Ascending aorta (tissue), 2 donors: ENCODE data around the gene MED27. TPM values are rescaled to one million over a fixed set of nuclear protein-coding genes. Genes with fewer than 3 reads are reported as not detected.

ENCODE experiments used
- DNase-seq, 2 donors: peaks; one replicate each; pipeline ENCODE4 v3.0.0-alpha.2; 2019; ENCODE audit warnings: low spot score in 2 of 2
- H3K27ac ChIP-seq, 2 donors: fragments of 200-600 bp; sonication (generic); one replicate each; pipeline ENCODE4 v1.5.1; 2016 to 2017; ENCODE audit warnings: mild to moderate bottlenecking in 1 of 2
- H3K27me3 ChIP-seq: fragments of 200-600 bp; sonication (generic); one replicate; pipeline ENCODE4 v1.5.1; 2017
- H3K36me3 ChIP-seq, 2 donors: fragments of 200-600 bp; sonication (generic); one replicate each; pipeline ENCODE4 v1.5.1; 2016
- H3K4me1 ChIP-seq, 2 donors: fragments of 200-600 bp; sonication (generic); one replicate each; pipeline ENCODE4 v1.5.1; 2016 to 2017; ENCODE audit warnings: mild to moderate bottlenecking in 1 of 2
- H3K4me3 ChIP-seq, 2 donors: fragments of 200-600 bp; sonication (generic); one replicate each; pipeline ENCODE4 v1.5.1; 2016 to 2017; ENCODE audit warnings: mild to moderate bottlenecking in 1 of 2
- H3K9me3 ChIP-seq, 2 donors: fragments of 200-600 bp; sonication (generic); one replicate each; pipeline ENCODE4 v1.5.1; 2016
- intact Hi-C: fragments of 100-400 bp; cut with DNase I; formaldehyde crosslinking; loops from one replicate; pipeline ENCODE4 v1.15.1; 2023
- total RNA-seq: library from RNA; depleted of rRNA; stranded (reverse); fragments of >200 nt; gene quantifications from one replicate; pipeline ENCODE4 v1.1.0, GENCODE V29; 2016
- TF ChIP-seq, protein P1 (sequence below), 3 experiments: fragments of 200-600 bp in 2 of 3; fragments of 450-650 bp in 1 of 3; sonication (generic) in 2 of 3; IDR thresholded peaks; one replicate each; pipeline ENCODE4 v1.5.1; 2016 to 2019; ENCODE audit warnings: antibody characterized with exemption in 3 of 3, mild to moderate bottlenecking in 1 of 3, moderate library complexity in 1 of 3

MED27 gene
- total RNA-seq, 1 donor from 2014 or later, result 19.4 TPM

DNA sequence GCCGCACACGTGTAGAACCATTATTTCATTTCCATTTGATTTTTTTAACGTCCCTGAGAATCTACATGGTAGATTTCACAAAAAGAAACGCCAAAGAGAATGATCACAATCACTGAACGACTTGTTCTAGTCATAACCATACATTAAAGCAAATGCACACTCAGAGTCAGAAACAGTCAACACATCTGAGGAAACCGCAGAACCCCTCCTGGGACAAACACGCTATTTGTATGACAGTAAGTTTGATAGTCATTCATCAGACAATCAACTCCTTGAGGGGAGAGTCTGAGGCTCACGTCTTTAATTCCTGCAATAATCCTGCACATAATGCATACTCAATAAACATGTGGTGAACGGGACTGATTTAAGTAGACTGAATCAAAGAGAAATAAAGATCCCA lies 129.2 kb downstream of the MED27 start:
- no peaks in the 10 kb centered on the region for H3K9me3 ChIP-seq
- H3K27me3 ChIP-seq, result no peaks in the 10 kb centered on the region
- no peak overlapping the region for H3K4me3 ChIP-seq
- H3K27ac ChIP-seq, result no peak overlapping the region
- H3K4me1 ChIP-seq, result peaks cover 3 to 10% of the 10 kb centered on the region in 2 donors
- no peak for DNase-seq
- intact Hi-C loops, result loop anchor here (5.0 kb wide), 1 partner anchor 122 kb away; no protein-coding TSS in a partner anchor
- TF ChIP-seq, protein P1, sequence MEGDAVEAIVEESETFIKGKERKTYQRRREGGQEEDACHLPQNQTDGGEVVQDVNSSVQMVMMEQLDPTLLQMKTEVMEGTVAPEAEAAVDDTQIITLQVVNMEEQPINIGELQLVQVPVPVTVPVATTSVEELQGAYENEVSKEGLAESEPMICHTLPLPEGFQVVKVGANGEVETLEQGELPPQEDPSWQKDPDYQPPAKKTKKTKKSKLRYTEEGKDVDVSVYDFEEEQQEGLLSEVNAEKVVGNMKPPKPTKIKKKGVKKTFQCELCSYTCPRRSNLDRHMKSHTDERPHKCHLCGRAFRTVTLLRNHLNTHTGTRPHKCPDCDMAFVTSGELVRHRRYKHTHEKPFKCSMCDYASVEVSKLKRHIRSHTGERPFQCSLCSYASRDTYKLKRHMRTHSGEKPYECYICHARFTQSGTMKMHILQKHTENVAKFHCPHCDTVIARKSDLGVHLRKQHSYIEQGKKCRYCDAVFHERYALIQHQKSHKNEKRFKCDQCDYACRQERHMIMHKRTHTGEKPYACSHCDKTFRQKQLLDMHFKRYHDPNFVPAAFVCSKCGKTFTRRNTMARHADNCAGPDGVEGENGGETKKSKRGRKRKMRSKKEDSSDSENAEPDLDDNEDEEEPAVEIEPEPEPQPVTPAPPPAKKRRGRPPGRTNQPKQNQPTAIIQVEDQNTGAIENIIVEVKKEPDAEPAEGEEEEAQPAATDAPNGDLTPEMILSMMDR (IDR thresholded peaks at IDR 0.05), result no peak
- no peaks in the 10 kb centered on the region for H3K36me3 ChIP-seq

GRCh38 chr9:131946180-131946579 lies 133.5 kb downstream of the MED27 start:
- no peak overlapping the region for H3K4me3 ChIP-seq
- intact Hi-C loops, result no loop called here
- H3K9me3 ChIP-seq, result no peaks in the 10 kb centered on the region
- TF ChIP-seq, protein P1 (IDR thresholded peaks at IDR 0.05), result no peak
- no peak overlapping the region for H3K27ac ChIP-seq
- H3K4me1 ChIP-seq, result peaks cover 0 to under 1% of the 10 kb centered on the region in 2 donors
- no peaks in the 10 kb centered on the region for H3K27me3 ChIP-seq
- no peaks in the 10 kb centered on the region for H3K36me3 ChIP-seq
- DNase-seq, result no peak

DNA sequence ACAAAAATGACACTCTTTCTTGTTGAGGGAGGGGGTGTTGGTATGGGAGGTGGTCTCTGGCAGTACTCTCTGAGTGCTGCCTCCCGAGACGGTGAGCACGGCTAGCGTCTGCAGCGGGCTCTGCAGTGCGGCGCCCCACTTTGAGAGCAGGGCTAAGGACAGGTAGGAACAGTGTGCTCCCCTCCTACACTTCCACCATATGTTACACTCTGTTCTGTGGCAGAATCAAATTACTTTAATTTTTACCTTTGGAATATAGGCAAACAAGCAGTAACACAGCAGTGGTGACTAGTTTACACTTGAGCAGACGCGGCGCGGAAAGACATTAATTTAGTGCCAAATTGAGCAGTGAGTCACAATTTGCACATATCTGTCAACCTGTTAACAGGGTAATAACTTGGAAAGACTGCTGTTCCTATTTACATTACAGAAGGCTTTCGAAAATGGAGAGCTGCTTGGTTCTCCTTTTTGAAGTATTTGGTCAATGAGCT lies 136.3 kb downstream of the MED27 start:
- intact Hi-C loops, result no loop called here
- H3K27me3 ChIP-seq, result no peaks in the 10 kb centered on the region
- no peak for DNase-seq
- TF ChIP-seq, protein P1 (IDR thresholded peaks at IDR 0.05), result no peak
- no peak overlapping the region for H3K4me3 ChIP-seq
- no peaks in the 10 kb centered on the region for H3K9me3 ChIP-seq
- no peak overlapping the region for H3K27ac ChIP-seq
- no peaks in the 10 kb centered on the region for H3K4me1 ChIP-seq
- H3K36me3 ChIP-seq, result peaks cover 0 to 7% of the 10 kb centered on the region in 2 donors

- Histone ChIP-seq H3K27me3 (no peaks in the 10 kb centered on the region), H3K4me1 (no peaks in the 10 kb centered on the region), H3K27ac (no peak overlapping the region), H3K36me3 (peaks cover 0 to 13% of the 10 kb centered on the region in 2 donors), H3K9me3 (no peaks in the 10 kb centered on the region), H3K4me3 (no peak overlapping the region)
- TF ChIP-seq, protein P1 (IDR thresholded peaks at IDR 0.05), result no peak
- DNase-seq, result no peak
- intact Hi-C loops, result no loop called here
These were observed 137.4 kb downstream of the MED27 start for GRCh38 chr9:131942146-131942720.

GRCh38 chr9:131937451-131937850 lies 142.2 kb downstream of the MED27 start:
- no peak overlapping the region for H3K27ac ChIP-seq
- H3K27me3 ChIP-seq, result no peaks in the 10 kb centered on the region
- TF ChIP-seq, protein P1 (IDR thresholded peaks at IDR 0.05), result no peak
- intact Hi-C loops, result no loop called here
- DNase-seq, result no peak
- H3K9me3 ChIP-seq, result no peaks in the 10 kb centered on the region
- H3K36me3 ChIP-seq, result peaks cover 0 to 16% of the 10 kb centered on the region in 2 donors
- no peak overlapping the region for H3K4me3 ChIP-seq
- no peaks in the 10 kb centered on the region for H3K4me1 ChIP-seq
